ENCODE results near the gene THAP7.

The THAP7 gene

DNA sequence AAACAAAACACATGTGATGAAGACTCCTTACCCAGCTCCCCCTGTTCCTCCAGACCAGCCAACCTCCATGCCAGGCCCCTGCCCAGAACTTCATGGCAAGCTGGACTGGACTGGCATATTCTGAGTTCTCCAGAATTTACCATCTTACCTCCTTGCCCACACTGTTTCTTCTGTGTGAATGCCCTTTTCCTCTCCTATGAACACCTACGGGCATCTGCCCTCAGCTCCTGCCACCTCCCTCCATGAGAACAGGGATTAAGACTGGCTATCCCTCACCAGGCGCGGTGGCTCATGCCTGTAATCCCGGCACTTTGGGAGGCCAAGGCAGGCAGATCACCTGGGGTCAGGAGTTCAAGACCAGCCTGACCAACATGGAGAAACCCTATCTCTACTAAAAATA, 41.3 kb downstream of the THAP7 start:
- H3K36me3 ChIP-seq (ENCODE audit: control insufficient read depth, insufficient read depth, low read length) = no peaks in the 10 kb centered on the region
- no peaks in the 10 kb centered on the region for H3K9me3 ChIP-seq (ENCODE audit: control insufficient read depth, low read length)
- no peak overlapping the region for H3K4me3 ChIP-seq (ENCODE audit: insufficient read depth, low read depth, low read length)
- H3K27me3 ChIP-seq (ENCODE audit: control insufficient read depth, insufficient read depth, low read length, poor library complexity, severe bottlenecking) = peaks cover 56% of the 10 kb centered on the region
- H3K27ac ChIP-seq (ENCODE audit: insufficient read depth, low read depth, low read length, poor library complexity, severe bottlenecking) = no peak overlapping the region
- peaks cover 17% of the 10 kb centered on the region for H3K4me1 ChIP-seq (ENCODE audit: control insufficient read depth, insufficient read depth, low read length)
- 90 to 91% methylated on average over 4 of the region's 4 CpGs for WGBS, 2 experiments

DNA sequence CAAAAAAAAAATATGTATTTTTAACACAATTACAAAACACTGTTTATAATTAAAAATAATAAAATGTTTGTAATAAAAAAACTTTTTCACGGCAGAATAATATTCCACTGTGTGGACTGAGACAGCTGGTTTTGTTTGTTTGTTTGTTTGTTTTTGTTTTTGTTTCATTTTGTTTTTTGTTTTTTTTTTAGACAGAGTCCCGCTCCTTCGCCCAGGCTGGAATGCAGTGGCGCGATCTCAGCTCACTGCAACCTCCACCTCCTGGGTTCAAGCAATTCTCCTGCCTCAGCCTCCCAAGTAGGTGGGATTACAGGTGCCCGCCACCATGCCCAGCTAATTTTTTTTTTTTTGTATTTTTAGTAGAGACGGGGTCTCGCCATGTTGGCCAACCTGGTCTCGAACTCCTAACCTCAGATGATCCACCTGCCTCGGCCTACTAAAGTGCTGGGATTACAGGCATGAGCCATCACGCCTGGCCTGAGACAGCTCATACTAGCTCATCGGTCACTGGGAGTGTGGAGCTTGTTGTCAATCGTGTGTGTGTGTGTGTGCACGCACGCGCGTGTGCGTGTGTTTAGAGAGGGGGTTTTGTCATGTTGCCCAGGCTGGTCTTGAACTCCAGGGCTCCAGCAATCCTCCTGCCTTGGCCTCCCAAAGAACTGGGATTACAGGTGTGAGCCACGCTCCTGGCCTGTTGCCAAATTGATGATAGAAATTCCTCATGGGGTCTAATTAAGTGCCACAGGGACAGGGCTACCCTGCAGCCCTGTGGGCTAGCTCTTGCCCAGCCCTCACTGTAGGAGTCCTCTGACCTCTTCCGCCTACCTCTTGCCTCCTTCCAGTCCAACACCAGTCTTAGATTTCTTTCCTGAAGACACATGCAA, 42.1 kb downstream of the THAP7 start:
- Histone ChIP-seq H3K9me3 (ENCODE audit: control insufficient read depth, low read length) (no peaks in the 10 kb centered on the region), H3K27ac (ENCODE audit: insufficient read depth, low read depth, low read length, poor library complexity, severe bottlenecking) (no peak overlapping the region), H3K4me1 (ENCODE audit: control insufficient read depth, insufficient read depth, low read length) (peaks cover 11% of the 10 kb centered on the region), H3K4me3 (ENCODE audit: insufficient read depth, low read depth, low read length) (no peak overlapping the region), H3K36me3 (ENCODE audit: control insufficient read depth, insufficient read depth, low read length) (no peaks in the 10 kb centered on the region), H3K27me3 (ENCODE audit: control insufficient read depth, insufficient read depth, low read length, poor library complexity, severe bottlenecking) (peaks cover 49% of the 10 kb centered on the region)
- WGBS, 2 experiments = 93 to 95% methylated on average over 20 of the region's 20 CpGs

DNA sequence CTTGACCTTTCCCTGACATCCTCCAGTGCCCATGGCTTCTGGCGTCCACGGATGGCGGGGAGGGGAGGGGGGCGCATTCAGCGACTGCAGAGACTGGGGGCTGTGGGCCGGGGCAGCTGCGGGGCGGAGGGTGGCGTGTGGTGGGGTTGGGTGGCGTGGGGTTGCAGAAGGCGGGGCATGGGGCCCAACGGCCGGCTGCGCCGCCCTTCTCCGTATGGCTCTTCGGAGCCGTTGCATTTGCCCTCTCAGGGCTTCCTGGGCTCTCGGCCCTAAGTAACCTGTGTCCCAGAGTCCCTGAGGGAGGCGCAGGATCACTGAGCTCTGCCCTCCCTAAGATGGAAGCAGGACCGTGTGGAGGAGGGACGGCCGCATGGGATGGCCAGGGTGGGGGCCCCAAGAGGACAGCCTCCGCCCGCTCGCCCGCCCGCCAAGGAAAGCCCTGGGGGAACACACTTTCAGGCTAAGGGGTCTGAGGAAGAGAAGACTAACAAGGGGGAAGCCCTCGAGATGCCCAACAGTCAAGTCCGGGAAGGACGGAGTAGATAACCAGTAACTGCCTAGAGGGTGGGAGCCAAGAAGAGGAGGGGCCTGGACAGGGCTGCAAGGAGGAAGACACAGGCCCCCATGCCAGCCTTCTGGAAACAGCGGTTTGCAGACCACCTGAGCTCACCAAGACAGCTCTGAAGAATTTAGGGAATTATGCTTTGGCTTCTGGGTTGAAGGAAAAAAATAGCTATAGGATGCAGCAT, 44.1 kb downstream of the THAP7 start:
- peaks cover 5% of the 10 kb centered on the region for H3K4me1 ChIP-seq (ENCODE audit: control insufficient read depth, insufficient read depth, low read length)
- H3K9me3 ChIP-seq (ENCODE audit: control insufficient read depth, low read length) = no peaks in the 10 kb centered on the region
- peak overlapping the region; percentile 32 for H3K4me3 ChIP-seq (ENCODE audit: insufficient read depth, low read depth, low read length)
- peaks cover 12% of the 10 kb centered on the region for H3K36me3 ChIP-seq (ENCODE audit: control insufficient read depth, insufficient read depth, low read length)
- H3K27ac ChIP-seq (ENCODE audit: insufficient read depth, low read depth, low read length, poor library complexity, severe bottlenecking) = no peak overlapping the region
- WGBS, 2 experiments = 9% methylated on average over 32 of the region's 32 CpGs
- peaks cover 32% of the 10 kb centered on the region for H3K27me3 ChIP-seq (ENCODE audit: control insufficient read depth, insufficient read depth, low read length, poor library complexity, severe bottlenecking)

DNA sequence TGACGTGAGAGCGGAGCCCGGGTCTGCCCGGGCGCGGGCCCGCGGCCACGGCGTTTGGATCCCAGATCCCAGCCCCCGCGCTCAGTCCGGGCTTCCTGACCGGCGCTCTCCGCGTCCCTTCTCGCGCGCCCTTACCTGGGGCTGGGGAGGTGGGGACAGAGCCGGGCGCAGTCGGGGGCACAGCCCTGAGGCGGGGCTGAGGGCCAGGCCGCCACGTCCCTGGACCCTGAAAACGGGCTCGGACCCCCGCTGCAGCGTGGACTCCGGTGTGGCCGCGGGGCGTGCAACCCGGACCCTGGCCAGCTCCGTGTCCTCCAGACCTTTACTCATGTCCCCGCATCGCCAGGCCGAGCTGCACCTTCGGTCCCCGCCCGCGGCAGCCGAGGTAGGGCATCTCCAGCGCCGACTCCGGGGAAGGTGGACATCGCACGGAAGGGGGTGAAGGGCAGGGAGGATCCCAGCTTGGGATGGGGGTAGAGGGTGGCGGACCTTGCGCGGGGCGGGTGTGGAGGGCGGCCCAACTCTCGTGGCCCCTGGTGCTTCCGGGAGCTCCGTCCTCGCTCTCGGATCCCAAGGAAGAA, 44.7 kb downstream of the THAP7 start:
- Histone ChIP-seq H3K9me3 (ENCODE audit: control insufficient read depth, low read length) (no peaks in the 10 kb centered on the region), H3K36me3 (ENCODE audit: control insufficient read depth, insufficient read depth, low read length) (peaks cover 18% of the 10 kb centered on the region), H3K4me1 (ENCODE audit: control insufficient read depth, insufficient read depth, low read length) (peaks cover 7% of the 10 kb centered on the region), H3K27me3 (ENCODE audit: control insufficient read depth, insufficient read depth, low read length, poor library complexity, severe bottlenecking) (peaks cover 32% of the 10 kb centered on the region), H3K27ac (ENCODE audit: insufficient read depth, low read depth, low read length, poor library complexity, severe bottlenecking) (no peak overlapping the region), H3K4me3 (ENCODE audit: insufficient read depth, low read depth, low read length) (peak overlapping the region; percentile 32)
- WGBS, 2 experiments = 2% methylated on average over 59 of the region's 59 CpGs

DNA sequence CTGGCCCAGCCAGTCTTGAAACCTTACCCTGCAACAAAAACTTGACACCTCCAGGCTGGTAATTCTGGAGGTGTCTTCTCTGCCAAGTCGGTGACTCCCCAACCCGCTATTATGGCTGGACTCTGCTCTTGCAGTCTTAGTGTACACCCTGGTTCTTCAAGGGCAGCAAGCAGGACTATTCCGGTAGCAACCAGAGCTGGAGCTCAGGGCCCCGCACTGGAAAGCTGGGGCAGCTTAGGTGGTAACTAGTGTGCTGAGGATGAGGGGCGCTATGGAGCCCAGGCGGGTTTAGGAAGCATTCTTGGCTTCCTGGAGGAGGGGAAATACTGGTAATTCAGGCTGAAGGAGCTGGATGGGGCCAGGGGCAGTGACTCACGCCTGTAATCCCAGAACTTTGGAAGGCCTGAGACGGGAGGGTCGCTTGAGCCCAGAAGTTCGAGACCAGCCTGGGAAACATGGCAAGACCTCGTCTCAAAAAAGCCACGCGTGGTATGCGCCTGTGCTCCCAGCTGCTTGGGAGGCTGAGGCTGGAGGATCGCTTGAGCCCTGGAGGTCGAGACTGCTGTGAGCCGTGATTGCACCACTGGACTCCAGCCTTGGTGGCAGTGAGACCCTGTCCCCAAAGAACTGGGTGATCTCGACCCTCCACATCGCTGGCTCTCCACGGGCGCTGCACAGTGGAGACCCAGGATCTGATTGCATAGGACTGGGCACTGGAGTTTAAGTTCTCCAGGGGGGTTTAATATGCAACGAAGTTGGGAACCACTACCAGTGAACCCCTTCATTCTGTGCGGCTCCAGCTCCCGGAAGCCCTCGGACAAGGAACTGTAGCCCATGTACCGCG, 45.4 kb downstream of the THAP7 start:
- no peaks in the 10 kb centered on the region for H3K9me3 ChIP-seq (ENCODE audit: control insufficient read depth, low read length)
- peak overlapping the region; percentile 32 for H3K4me3 ChIP-seq (ENCODE audit: insufficient read depth, low read depth, low read length)
- peaks cover 14% of the 10 kb centered on the region for H3K4me1 ChIP-seq (ENCODE audit: control insufficient read depth, insufficient read depth, low read length)
- peaks cover 24% of the 10 kb centered on the region for H3K36me3 ChIP-seq (ENCODE audit: control insufficient read depth, insufficient read depth, low read length)
- 37 to 41% methylated on average over 27 of the region's 27 CpGs for WGBS, 2 experiments
- peaks cover 32% of the 10 kb centered on the region for H3K27me3 ChIP-seq (ENCODE audit: control insufficient read depth, insufficient read depth, low read length, poor library complexity, severe bottlenecking)
- H3K27ac ChIP-seq (ENCODE audit: insufficient read depth, low read depth, low read length, poor library complexity, severe bottlenecking) = no peak overlapping the region

DNA sequence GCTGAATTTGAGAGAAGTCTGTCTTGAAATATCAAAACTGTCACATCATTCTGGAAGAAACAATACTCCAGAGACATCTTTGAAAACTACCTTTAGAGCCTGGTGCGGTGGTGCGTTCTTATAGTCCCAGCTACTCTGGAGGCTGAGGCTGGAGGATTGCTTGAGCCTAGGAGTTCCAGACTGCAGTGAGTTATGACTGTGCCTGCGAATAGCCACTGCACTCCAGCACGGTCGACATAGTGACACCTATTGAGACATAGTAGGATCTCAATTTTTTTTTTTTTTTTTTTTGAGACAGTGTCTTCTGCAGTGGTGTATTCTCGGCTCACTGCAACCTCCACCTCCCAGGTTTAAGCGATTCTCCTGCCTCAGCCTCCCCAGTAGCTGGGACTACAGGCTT, 46.4 kb downstream of the THAP7 start:
- H3K4me3 ChIP-seq (ENCODE audit: insufficient read depth, low read depth, low read length) = no peak overlapping the region
- H3K27ac ChIP-seq (ENCODE audit: insufficient read depth, low read depth, low read length, poor library complexity, severe bottlenecking) = no peak overlapping the region
- 79 to 81% methylated on average over 7 of the region's 7 CpGs for WGBS, 2 experiments
- H3K27me3 ChIP-seq (ENCODE audit: control insufficient read depth, insufficient read depth, low read length, poor library complexity, severe bottlenecking) = peaks cover 32% of the 10 kb centered on the region
- peaks cover 15% of the 10 kb centered on the region for H3K4me1 ChIP-seq (ENCODE audit: control insufficient read depth, insufficient read depth, low read length)
- H3K36me3 ChIP-seq (ENCODE audit: control insufficient read depth, insufficient read depth, low read length) = peaks cover 29% of the 10 kb centered on the region
- no peaks in the 10 kb centered on the region for H3K9me3 ChIP-seq (ENCODE audit: control insufficient read depth, low read length)

DNA sequence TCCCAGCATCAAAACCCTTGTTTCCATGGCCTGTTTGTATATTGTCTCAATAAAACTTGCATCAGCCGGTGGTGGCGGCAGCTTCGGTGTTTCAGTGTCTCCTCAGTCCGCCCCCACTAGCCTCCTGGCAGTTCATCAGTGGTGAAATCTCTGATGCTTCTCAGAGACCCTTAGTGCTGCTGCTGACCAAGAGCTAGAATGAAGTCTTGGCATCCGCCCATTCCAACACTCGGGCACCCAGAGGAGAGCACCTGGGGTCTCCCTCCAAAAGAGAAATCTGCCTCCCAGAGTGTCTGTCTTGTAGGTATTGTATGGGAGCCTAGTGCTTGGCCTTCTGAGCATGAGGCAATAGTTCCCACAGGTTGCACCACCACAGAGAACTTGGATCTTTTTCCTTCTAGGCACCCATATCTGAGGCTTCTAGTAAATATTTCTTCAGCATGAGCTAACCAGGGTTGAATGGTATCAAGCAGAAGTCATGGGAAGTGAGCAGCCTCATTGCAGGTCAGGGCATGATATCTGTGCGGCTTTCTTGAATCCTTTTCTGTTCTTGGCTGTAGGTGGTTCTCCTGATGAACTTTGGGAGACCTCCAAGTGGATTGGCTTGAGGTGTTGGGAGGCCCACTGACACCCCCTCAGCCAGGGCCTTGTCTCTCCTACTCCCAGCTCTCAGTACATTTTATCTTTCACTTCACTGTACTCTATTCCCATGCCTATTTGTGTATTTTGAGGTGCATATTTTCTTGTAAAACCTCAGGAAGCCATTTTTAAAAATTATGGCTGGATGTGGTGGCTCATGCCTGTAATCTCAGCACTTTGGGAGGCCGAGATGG, 48.0 kb downstream of the THAP7 start:
- WGBS, 2 experiments = 97 to 99% methylated on average over 8 of the region's 8 CpGs
- Histone ChIP-seq H3K27ac (ENCODE audit: insufficient read depth, low read depth, low read length, poor library complexity, severe bottlenecking) (no peak overlapping the region), H3K9me3 (ENCODE audit: control insufficient read depth, low read length) (no peaks in the 10 kb centered on the region), H3K4me3 (ENCODE audit: insufficient read depth, low read depth, low read length) (no peak overlapping the region), H3K27me3 (ENCODE audit: control insufficient read depth, insufficient read depth, low read length, poor library complexity, severe bottlenecking) (peaks cover 32% of the 10 kb centered on the region), H3K4me1 (ENCODE audit: control insufficient read depth, insufficient read depth, low read length) (peaks cover 15% of the 10 kb centered on the region), H3K36me3 (ENCODE audit: control insufficient read depth, insufficient read depth, low read length) (peaks cover 31% of the 10 kb centered on the region)

DNA sequence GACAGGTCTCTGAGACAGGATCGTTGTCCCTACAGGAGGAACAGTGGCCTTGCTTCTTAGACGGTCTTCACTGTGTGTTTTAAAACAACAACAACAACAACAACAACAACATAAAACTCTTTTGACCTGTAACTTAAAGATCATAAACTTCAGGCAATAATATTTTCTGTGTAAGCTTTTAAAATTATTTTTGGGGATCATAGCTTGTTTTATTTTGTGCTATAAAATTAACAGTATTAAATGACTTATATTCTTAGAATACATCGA, 48.6 kb downstream of the THAP7 start:
- 93 to 98% methylated on average over 3 of the region's 3 CpGs for WGBS, 2 experiments
- no peak overlapping the region for H3K27ac ChIP-seq (ENCODE audit: insufficient read depth, low read depth, low read length, poor library complexity, severe bottlenecking)

DNA sequence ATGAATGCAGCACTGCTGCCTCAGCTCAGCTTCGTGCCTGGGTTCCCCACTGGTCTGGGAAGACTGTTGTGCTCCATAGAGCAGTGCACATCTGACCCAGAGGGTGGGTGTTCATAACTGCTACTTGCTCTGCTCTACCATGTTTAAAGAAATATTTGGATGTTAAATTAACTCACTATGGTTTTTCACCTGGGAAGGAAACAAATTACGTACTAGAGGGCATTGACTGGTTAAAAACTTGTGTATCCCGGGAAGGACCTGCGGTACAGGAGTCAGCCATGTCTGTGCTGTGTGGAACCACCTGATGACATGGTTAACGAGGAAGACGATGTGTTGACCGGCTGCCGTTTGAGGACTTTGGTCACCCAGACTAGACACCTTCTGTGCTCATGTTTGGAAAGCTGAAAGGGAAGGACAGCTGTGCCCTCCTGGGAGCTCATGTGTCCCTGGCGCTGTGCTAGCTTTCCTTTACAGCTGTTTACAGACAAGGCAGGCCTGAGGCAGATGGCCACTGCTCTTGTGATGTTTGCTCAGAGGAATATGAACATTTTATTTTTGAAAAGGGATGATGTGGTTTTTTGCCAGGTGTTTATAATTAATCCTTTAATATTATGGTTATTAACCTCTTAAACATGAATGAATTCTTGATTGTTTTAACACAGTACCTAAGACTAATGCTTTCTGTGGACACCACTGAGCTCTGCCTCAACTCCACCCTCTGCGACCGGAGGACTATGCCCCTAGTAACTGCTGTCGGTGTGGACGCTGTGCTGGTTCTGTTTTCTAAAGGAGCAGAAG, 49.2 kb downstream of the THAP7 start:
- H3K27ac ChIP-seq (ENCODE audit: insufficient read depth, low read depth, low read length, poor library complexity, severe bottlenecking) = no peak overlapping the region
- H3K9me3 ChIP-seq (ENCODE audit: control insufficient read depth, low read length) = no peaks in the 10 kb centered on the region
- H3K4me3 ChIP-seq (ENCODE audit: insufficient read depth, low read depth, low read length) = no peak overlapping the region
- peaks cover 31% of the 10 kb centered on the region for H3K36me3 ChIP-seq (ENCODE audit: control insufficient read depth, insufficient read depth, low read length)
- WGBS, 2 experiments = 95% methylated on average over 13 of the region's 13 CpGs
- H3K27me3 ChIP-seq (ENCODE audit: control insufficient read depth, insufficient read depth, low read length, poor library complexity, severe bottlenecking) = peaks cover 21% of the 10 kb centered on the region
- peaks cover 12% of the 10 kb centered on the region for H3K4me1 ChIP-seq (ENCODE audit: control insufficient read depth, insufficient read depth, low read length)

More for the DNA sequence above, 48.6 kb downstream of the THAP7 start:
- Histone ChIP-seq H3K27me3 (ENCODE audit: control insufficient read depth, insufficient read depth, low read length, poor library complexity, severe bottlenecking) (peaks cover 26% of the 10 kb centered on the region), H3K4me3 (ENCODE audit: insufficient read depth, low read depth, low read length) (no peak overlapping the region), H3K9me3 (ENCODE audit: control insufficient read depth, low read length) (no peaks in the 10 kb centered on the region), H3K36me3 (ENCODE audit: control insufficient read depth, insufficient read depth, low read length) (peaks cover 31% of the 10 kb centered on the region), H3K4me1 (ENCODE audit: control insufficient read depth, insufficient read depth, low read length) (peaks cover 15% of the 10 kb centered on the region)
